HG02973 (cell line): Measurements from ENCODE around the gene ADAM12.

Experiments
- ATAC-seq: cut with Tn5 transposase; IDR thresholded peaks from one replicate; pipeline ENCODE4 v1.9.1; 2021; ENCODE audit warnings: moderate library complexity; ENCODE audit not compliant: unreplicated experiment

Gene ADAM12

DNA sequence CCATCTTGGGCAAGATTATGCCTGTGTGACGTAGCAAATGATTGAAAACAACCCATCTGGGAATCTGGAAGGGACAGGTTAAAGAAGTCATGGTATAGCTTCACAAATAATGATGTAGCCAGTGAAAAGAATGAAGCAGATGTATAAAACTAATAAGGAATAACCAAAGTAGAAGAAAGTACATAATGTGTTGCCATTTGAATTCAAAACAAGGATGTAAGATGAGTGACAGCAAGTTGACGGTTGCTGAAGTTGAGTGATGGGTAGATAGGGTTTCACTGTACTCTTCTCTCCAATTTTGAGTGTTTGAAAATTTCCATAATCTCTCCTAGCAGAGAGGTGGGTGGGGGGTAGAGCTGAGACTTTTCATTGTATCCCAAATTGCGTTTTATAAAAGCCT is 358.3 kb downstream of the ADAM12 start:
- no peak for ATAC-seq

DNA sequence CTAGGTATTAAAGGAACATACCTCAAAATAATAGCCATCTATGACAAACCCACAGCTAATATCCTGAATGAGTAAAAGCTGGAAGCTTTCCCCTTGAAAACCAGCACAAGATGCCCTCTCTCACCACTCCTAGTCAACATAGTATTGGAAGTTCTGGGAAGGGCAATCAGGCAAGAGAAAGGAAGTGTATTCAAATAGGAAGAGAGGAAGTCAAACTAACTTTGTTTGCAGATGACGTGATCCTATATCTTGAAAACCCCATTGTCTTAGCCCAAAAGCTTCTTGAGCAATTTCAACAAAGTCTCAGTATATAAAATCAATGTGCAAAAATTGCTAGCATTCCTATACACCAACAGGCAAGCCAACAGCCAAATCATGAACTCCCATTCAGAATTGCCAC is 360.6 kb downstream of the ADAM12 start:
- no peak for ATAC-seq

DNA sequence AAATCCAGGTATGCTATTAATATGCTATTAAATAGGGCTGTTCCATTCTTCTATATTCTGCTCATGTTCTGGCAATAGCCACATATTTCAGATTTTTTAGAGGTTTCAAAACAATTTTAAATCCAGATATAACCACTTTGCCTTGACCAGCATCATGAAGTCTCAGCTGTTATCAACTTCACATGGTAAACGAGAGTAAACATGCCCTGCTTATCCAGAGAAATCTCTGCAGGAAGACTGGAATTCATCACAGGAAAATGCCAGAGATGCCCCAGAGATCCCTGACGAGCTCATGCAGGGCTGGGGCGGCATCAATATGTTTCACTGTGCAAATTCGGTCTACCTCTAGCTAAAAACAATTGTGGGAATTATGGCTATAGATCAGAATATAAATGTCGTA is 365.4 kb downstream of the ADAM12 start:
- no peak for ATAC-seq

DNA sequence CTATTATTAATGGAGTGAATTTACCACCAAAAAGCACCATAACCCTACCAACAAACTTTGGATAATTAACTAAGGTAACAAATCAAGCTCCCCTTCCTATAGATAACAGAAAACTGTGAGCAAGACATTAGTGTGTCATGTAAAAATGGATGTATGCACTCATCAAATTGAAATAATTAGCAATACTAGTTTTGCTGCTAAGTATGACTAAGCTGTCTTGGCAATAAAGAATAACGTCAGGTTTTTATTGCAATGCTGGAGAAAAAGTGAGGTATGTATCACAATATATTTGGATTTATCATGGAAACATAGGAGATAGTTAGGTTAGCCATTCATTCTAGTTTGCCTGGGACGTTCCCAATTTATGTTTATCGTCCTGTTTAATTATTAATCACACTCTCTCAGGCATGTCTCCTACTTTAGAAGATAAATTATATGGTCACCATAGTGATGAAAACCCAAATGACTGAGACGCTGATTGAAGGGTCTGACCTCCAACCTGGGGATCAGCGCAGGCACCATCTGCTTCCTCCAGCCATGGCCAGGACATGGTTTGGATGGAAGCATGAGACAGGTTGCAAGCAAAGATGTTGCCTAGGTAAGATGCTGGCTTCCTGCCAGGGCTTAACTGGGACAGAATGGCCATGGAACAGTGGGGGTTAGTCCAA is 366.3 kb downstream of the ADAM12 start:
- ATAC-seq = no peak

DNA sequence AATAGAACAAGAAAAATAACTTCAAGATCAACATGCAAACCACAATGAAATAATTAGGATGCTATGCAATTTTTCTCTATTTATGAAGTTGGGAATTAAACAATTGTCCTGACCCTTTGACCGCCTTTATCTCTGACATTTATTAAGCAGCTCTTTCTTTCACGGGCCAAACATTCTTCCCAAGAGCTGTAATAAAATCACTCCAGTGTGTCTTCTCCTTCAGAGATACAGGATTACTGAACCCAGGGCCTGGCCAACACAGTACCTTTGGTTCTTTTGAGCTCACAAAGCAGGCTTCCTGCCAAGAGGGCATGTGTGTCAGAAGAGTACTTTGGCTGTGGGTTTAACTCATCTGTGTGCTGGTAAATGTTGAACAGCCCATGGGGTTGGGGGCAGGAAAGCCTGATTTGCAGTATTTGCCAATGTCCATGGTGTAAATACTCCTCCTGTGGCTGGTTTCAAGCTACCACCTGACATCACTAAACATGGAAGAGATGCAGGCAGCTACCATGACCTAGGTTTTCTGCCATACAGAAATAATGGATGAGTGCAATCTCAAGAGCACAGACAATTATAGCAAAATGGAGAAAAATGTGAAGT is 370.2 kb downstream of the ADAM12 start:
- no peak for ATAC-seq

DNA sequence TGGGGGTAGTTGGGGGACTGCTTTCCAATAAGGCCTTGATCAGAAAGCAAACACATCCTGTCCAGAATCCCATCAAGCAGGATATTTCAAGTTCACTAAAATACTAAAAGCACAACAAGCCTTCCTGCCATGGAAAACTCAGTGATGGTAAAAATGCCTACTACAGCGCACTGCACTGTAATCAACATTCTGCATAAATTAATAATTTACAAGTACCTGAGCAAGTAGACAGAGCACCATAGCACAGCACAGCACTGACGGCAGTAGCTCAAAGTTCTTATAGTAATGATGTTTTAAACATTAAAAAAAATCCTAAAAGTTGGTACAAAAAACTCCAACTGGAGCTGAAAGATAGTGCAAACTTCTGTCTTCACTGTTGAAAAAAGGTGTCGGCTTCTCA is 371.4 kb downstream of the ADAM12 start:
- no peak for ATAC-seq

DNA sequence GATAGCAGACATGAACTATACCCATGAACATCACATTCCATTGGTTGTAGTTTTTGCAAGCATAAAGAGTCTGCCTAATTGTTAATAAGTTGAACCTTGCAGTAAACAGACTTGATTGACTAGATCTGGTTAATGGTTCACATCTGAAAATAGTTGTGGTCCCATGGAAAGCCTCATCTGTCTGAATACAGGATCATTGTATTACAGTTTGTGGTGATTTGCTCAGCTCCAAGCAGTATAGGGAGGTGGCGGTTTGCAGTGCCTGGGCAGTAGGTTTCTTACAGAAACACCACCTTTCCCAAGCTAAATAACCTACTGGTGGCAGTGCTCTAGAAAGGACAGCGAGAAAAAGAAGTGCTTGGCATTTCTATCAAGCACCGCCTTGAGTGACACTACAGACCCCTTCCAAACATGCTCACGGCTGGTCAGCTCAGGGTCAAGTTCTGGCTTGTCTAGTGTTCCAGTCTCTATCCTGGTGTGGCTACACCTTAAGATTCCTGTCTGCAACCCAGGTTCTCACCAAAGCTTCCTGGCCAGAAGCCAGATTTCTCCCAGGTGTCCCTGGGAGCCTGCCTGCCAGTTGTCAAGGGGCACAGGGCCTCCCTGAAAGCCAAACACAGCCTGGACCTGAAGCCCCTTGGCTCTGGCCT is 372.0 kb downstream of the ADAM12 start:
- ATAC-seq = no peak

DNA sequence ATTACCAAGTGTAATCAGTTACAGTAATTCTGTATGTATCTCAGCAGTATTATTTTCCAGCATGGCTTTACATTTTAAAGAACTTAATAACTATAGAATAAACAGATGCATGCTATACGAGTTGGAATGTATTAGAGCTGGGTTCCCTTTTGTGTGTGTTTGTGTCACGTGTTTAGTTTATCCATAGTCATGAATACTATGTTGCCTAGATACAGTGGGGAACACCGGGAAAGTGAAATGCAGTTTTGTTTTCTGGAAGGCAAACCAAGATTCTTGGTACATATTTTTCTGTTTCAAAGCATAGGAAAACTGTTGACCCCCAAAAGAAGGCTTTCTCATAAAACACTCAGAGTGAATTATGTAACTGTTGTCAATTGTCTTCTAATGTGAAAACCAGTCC is 372.9 kb downstream of the ADAM12 start:
- ATAC-seq = no peak

DNA sequence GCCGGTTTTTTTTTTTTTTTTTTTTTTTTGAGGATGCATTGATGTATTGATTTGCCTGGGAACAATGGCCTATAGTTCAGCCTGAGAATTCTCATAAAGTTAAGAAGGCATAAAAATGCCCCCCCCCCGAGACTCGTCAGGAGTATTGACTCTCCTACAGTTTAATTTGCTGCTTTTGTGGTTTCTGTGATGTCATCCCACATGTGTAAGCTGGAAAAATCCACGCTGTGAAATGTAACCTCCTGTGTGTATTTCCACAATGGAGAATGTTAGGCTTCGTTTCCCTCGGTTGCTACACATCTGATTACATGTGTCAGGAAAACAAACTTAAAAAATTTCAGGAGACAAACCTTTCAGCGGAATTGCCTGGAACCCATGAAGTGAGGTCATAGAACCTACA is 374.0 kb downstream of the ADAM12 start:
- no peak for ATAC-seq

DNA sequence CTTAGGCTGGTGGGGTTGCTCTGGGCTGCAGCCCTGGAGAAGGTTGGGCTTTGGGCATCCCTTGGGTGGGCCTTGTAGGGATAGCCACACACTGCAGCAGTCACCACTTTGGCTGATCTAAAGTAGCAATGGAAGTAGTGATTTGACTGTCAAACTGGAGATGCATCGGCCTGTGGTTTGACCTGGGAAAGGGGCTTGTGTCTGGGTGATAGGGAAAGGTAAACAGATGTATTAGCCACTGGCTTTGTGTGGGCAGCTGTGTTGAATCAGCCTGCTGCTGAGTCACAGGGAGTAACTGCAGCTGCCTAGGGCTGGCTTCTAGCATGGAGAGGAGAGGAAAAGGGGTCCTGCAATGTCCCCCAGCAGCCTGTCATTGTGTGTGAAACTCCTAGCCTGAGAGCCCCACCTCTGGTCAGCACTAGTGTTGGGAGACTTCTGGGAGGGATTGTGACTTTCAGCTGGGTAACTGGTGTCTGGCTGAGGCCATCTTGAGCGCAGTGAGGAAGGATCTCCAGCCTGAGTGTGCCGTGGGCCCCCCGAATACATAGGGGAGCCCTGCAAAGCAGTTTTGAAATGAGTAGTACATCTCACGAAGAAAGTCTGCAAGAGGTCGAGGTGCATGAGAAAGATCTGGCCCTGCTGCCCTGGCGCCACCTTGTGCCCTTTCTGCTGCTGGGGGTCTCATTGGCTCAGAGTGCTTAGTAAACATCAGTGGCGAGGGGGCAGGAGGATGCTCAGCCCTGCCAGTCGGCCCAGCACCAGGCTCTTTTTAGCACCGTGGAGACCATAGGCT is 374.6 kb downstream of the ADAM12 start:
- no peak for ATAC-seq

DNA sequence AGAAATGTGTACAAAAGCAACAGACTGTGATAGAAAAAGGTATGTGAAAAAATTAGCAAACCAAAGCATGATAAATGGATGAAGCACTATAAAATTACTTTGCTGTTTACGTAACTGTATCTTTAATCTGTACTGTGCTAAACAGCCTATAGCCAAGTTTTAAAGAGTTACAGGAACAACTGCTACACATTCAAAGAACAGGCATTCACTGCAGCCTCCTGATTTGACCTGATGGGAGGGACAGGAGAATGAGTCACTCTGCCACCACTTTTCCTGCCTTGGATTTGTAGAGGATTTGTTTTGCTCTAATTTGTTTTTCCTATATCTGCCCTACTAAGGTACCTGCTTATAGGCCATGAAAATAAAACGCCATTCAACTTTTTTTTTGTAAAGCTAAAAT is 375.8 kb downstream of the ADAM12 start:
- ATAC-seq = no peak

DNA sequence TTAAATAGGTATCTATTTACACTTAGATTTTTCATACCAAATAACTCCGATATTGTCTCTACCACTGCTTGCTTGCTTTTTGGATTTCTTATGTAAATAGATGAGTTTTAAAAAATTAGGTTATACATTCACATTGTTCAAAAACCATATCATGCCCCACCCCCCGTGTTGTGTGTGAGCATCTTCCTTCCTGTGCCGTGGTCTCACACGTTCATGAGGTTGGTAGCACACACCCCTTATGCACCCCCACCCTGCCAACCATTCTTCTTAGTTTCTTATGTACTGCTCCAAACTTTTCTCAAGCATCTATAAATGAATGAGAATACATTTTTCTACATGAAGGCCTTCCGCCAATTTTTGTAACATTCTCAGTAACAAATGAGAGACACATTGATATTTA is 376.3 kb downstream of the ADAM12 start:
- no peak for ATAC-seq

DNA sequence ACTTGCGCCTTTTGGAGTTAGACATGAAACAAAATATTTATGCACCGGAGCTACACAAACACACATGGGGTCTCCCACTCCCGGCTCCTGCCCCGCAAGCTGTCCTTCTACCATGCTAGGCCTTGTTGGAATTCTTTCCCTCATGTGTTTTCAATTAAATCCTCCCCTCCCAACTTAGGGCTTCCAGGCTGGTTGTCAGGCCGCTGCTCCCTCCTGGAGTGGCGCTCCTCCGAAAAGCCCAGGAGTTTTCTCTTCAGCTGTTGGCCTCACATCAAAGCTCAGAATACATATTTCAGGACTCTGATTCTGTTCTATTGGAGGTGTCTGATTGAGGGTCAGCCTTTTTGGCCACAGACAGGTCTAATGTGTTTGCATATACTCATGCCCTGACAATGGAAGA is 378.6 kb downstream of the ADAM12 start:
- no peak for ATAC-seq

DNA sequence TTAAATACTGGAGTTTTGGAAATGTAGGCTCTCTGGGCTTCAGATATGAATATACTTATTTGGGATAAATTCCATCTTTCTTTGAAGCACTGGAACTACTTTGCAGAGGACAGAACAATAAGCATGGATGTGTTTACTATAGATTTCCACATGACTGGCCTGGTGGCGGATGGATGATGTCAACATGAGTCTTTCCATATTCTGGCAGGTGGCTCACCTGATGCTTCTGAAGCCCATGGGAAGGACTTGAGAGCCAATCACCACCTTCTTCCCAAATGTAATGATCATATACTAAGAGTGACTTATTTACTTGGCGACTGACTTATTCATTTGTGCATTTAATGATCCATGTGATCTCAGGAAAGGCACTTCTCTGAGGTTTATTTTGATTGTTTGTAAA is 381.4 kb downstream of the ADAM12 start:
- no peak for ATAC-seq

DNA sequence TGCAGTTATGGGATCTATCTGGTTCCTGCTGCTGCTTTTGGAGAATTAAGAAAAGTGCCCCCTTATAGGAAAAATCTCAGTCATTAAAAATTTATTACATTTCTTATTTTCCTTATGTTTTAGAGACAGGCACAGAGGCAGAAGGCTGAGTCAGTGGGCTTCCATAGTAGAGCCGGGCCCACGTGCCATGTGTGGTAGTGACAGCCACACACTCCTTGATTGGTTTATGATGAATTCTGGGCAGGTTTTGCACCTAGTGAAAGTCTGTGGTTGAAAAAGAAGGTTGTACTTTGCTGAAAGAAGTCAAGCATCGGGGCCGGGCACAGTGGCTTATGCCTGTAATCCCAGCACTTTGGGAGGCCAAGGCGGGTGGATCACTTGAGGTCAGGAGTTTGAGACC is 382.0 kb downstream of the ADAM12 start:
- no peak for ATAC-seq

DNA sequence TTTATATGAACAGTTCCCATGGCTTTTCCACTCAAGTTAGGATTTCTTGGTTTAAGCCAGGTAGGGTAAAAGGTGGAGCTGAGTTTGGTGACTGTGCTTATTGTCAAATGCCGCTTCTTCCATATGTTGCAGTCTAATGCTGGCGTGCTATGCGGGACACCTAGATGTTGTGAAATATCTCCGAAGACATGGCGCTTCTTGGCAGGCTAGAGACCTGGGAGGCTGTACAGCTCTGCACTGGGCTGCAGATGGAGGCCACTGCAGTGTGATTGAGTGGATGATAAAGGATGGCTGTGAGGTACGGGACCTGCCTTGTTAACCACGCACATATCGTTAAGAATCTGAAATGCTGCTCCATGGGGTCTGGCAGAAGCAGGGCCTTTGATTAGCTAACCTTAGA is 383.5 kb downstream of the ADAM12 start:
- ATAC-seq = no peak

DNA sequence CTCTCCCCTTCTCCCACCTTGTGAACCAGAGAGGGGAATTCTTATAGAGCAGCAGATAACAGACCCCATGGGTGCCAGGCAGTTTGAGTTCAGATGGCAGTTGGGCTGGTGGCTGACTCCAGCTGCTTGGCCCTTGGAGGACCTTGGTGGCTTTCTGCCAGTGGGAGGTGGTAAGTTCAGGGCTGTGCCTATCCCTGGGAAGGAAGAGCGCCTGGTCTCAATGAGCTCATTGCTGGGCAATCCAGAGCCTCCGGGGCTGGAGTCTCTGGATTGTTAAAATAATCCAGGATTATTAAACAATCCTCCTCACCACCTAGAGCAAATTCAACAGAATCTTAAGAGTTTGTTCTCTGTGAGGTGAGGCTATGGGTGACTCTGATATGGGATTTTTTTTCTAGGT is 386.7 kb downstream of the ADAM12 start:
- no peak for ATAC-seq

DNA sequence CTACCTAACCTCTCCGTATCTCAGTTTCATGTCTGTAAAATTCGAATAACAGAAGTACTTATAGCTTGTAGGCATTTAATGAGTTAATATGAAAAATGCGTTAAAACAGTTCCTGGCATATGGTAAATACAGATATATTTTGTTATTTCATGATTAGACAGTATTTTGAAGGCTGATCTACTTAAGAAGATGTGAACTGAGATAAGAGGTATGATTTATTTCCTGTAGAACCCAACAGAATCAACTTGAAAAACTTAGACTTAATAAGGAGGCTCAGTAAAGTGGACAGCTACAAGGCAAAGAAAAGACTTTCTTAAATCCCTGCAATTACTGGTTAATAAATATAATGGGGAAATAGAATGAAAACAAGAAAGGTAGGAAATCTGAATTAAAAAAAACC is 388.6 kb downstream of the ADAM12 start:
- ATAC-seq = no peak

DNA sequence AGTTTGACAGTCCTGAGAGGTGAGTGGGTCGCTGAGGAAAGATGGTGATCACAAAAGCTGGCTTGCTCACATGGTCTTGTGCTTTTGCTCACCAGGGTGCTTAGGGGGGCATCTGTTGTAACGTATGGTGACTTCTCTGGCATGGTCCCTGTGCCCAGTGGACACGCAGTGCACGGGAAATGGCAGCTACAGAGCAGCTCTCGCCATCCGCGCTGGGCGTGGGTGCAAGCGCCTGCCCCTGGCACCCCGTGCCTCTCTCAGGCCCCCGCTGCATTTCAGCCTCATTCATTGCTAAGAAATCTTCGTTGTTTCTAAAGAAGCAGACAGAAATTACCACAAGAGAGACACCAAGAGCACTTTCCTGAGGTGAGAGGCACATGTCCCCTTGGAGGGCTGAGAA is 390.7 kb downstream of the ADAM12 start:
- ATAC-seq = no peak

DNA sequence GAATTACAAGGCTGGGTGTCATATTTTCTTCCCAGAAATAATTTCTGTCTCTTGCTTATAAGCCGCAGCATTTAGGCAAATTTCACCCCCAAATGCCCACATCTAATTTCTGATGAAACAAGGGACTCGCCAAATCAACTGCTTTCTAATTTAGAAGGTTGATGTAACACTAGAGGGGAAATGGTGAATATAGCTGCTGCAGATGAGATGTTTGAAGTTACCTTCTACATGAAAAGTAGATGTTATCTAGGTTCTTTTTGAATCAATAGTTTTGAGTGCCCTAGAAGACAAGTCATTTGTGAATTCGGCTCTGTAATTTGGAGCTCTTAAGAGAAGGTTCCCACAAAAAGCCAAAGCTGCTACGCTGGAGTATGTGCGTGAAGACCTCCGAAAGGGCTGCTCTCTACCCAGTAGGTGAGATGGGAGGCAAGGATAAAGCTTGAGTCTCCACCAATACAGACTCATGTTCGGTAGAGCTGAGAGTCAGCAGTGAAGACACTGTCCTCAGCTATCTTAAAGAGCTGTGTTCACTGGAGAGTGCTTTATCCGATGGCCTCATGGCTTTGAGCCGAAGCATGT is 392.5 kb downstream of the ADAM12 start:
- ATAC-seq = no peak

DNA sequence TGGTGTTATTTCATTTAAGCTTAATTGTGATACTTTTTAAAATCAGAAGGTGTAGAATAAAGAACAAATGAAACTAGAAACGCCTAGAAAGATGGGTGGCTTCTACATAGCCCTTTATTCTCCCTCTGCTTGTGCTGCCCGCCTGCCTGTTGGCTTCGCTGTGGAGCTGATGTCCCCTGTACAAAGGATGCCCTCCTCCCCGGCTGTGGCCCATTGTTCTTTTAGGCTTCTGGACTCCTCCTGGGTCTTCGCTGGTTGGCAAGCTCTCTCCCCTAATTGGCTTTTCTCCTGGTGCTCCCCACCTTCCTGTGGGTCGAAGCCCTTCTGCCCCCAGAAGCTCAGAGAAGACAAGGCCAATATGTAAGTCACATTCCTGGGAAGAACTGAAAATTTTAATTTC is 393.7 kb downstream of the ADAM12 start:
- no peak for ATAC-seq

DNA sequence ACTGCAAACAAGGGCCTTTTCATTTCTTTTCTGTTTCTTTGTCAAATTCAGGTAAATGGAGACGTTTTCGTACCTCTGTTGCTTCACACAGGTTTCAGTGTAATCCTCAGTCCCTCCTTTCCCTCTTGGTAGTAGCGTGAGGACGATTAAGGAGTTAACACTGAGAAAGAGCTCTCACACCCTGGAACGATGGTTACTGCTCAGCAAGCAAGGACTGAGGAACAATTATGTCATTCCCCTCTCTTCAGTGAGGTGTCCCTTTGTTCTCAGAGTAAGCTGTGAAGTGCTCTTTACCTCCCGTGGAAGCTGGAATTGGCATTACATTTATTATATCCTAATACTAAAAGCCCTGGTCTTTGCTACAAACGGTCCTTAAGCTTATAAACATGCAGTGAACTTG is 396.0 kb downstream of the ADAM12 start:
- no peak for ATAC-seq
